T-helper 1 cell treated with Interleukin-12 subunit alpha and Interleukin-12 subunit beta and Interleukin-4 antibody, amounts not matched to agents 30 μg/mL and 1 μg/mL, for 36 hours (primary cell): ENCODE data around the gene DBNL.
A peak's percentile ranks its signal among the peaks of the same experiment; 100 is the strongest.

Experiments
- H3K27ac Mint-ChIP-seq: one replicate; pipeline ENCODE4 v1.8.0; 2021; ENCODE audit warnings: mild to moderate bottlenecking, mixed read lengths
- H3K27me3 Mint-ChIP-seq: one replicate; pipeline ENCODE4 v1.8.0; 2021; ENCODE audit warnings: low read depth, mixed read lengths
- H3K36me3 Mint-ChIP-seq: one replicate; pipeline ENCODE4 v1.8.0; 2021; ENCODE audit warnings: low read depth, mixed read lengths
- H3K4me1 Mint-ChIP-seq: one replicate; pipeline ENCODE4 v1.8.0; 2021; ENCODE audit warnings: low read depth, mixed read lengths
- H3K4me3 Mint-ChIP-seq: one replicate; pipeline ENCODE4 v1.8.0; 2021; ENCODE audit warnings: mild to moderate bottlenecking, moderate library complexity, mixed read lengths
- H3K9me3 Mint-ChIP-seq: one replicate; pipeline ENCODE4 v1.8.0; 2021; ENCODE audit warnings: mixed read lengths

DBNL gene

DNA sequence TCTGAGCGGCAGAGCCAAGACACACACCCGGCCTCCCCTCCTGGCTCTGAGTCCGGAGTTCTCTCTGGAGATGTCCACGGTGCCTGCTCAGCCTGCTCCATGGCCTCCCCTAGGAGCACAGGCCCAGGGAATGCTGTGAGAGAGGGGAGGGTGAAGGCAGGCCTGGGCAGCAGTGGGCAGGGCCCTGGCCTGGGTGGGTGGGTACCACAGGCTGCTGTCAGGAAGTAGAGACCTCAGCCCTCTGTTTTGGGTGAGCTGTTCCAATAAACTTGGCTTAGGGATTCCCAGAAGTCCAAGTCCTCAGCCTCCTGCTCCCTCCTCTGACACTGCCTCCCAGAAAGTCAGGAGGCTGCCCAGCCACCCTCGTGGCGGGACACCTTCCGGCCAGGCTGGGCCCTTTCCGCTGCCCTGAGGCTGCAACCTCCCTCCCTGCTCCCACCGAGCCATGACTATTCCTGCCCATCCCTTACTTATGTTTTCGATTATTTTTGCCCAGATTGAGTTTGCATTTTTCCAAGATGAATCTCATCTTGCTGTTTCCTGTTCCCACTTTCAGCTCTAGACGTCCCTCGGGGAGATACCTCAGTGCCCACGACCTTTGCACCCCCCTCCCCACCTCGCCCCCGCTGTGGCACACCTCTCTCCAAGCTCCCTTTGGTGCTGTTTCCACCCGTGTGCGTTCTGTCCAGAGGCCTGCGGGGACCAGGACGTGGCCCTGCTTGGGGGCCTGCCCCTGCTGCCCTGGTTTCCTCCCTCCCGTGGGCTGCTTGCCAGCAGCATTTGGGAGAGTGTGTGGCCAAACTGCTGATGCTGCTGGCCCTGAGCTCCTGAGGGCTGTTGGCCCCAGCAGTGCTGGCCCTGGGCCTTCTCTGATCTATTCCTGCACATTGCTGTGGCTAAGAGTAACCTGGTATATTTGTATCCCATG lies 43.7 kb downstream of the DBNL start:
- Mint-ChIP-seq H3K4me1 (peaks cover 2% of the 10 kb centered on the region), H3K27me3 (no peaks in the 10 kb centered on the region)

DNA sequence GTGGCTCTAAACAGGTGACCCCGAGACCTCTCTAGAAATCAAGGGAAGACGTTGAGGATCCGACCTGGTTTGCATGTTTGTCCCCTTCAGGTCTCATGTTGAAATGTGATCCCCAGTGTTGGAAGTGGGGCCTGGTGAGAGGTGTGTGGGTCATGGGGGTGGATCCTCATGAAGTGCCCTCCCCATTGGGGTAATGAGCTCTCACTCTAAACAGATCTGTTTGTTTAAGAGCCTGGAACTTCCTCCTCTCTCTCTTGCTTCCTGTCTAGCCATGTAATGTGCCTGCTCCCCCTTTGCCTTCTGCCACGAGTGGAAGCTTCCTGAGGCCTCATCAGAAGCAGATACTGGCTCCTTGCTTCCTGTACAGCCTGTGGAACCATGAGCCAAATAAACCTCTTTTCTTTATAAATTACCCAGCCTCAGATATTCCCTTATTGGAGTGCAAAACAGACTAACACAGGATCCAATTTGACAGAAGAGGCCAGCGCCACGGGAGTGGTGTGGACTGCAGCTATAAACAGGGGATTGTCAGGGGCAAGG lies 48.7 kb downstream of the DBNL start:
- H3K27ac Mint-ChIP-seq: no peak overlapping the region
- H3K36me3 Mint-ChIP-seq: no peaks in the 10 kb centered on the region
- no peaks in the 10 kb centered on the region for H3K9me3 Mint-ChIP-seq
- H3K27me3 Mint-ChIP-seq: no peaks in the 10 kb centered on the region
- no peak overlapping the region for H3K4me3 Mint-ChIP-seq
- H3K4me1 Mint-ChIP-seq: peaks cover 14% of the 10 kb centered on the region

More for the DNA sequence above, 43.7 kb downstream of the DBNL start:
- Mint-ChIP-seq H3K27ac (no peak overlapping the region), H3K36me3 (no peaks in the 10 kb centered on the region), H3K9me3 (no peaks in the 10 kb centered on the region), H3K4me3 (no peak overlapping the region)

DNA sequence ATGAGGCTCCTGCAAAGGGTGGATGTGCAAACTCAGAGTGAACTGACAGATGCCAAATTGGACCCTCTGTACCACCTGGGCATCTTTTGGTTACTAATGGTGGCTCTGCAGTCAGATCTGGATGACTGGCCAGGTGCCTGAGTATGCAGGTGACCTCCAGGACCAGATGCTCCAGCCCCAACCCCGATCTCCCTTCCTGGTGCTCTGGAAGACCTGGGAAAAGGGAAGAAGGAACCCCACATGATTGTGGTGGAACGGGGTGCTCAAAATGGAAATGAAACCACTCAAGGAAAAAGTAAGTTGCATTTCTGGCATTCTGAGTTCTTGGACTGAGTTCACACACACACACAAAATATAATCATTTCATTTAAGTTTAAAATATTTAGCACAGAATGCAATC lies 49.9 kb downstream of the DBNL start:
- Mint-ChIP-seq H3K9me3 (no peaks in the 10 kb centered on the region), H3K27ac (no peak overlapping the region), H3K4me1 (peaks cover 17% of the 10 kb centered on the region), H3K36me3 (no peaks in the 10 kb centered on the region), H3K27me3 (no peaks in the 10 kb centered on the region), H3K4me3 (no peak overlapping the region)

DNA sequence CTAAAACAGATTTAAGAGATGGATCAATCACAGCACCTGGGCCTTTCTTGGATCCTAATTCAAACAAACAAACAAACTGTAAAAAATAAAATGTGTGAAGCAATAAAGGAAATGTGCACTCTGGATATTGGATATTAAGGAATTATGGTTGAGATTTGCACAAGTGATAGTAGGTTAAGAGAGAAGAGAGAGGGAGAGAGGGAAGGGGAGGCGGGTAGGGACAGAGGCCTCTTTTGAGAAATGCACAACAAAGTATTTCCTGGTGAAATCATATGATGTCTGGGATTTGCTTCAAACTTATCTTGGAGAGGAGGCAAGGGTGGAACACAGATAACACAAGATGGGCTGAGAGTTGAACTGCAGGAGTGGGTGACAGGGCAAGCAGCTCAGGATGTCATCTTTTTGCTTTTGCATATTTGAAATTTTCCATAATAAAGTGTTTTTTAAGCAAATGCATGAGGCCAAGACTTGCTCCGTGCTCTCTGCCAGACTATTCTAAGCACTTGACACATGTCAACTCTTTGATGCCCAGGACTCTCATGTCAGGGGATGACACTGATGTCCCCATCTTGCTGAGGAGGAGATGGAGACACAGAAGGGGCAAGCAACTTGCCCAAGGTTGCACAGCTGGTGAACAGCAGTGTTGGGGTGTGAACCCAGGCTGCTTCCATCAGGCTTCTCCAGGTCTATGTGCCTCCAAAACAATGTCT lies 50.5 kb downstream of the DBNL start:
- no peak overlapping the region for H3K27ac Mint-ChIP-seq
- H3K9me3 Mint-ChIP-seq: no peaks in the 10 kb centered on the region
- H3K4me3 Mint-ChIP-seq: no peak overlapping the region

DNA sequence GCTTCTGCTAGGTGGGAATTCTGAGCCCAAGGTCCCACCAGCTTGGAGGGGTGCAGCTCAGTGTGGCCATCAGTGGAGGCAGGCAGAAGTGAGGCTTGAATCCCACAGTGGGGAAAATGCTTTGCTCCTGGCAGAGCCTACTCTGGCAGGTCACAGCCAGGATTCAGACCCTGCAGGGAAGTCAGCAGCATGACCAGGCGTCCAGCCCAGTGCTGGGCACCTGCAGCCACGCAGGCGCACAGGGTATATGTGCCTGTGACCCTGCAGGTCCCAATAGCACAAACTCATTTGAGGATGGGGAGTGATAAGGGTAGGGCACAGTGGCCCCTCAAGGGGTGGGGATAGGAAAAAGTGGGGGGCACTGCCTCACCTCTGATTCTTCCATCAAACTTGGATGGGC lies 51.3 kb downstream of the DBNL start:
- Mint-ChIP-seq H3K27me3 (no peaks in the 10 kb centered on the region), H3K4me3 (no peak overlapping the region), H3K27ac (no peak overlapping the region), H3K9me3 (no peaks in the 10 kb centered on the region), H3K4me1 (peaks cover 17% of the 10 kb centered on the region), H3K36me3 (no peaks in the 10 kb centered on the region)

More for the DNA sequence above, 50.5 kb downstream of the DBNL start:
- Mint-ChIP-seq H3K27me3 (no peaks in the 10 kb centered on the region), H3K36me3 (no peaks in the 10 kb centered on the region), H3K4me1 (peaks cover 17% of the 10 kb centered on the region)

DNA sequence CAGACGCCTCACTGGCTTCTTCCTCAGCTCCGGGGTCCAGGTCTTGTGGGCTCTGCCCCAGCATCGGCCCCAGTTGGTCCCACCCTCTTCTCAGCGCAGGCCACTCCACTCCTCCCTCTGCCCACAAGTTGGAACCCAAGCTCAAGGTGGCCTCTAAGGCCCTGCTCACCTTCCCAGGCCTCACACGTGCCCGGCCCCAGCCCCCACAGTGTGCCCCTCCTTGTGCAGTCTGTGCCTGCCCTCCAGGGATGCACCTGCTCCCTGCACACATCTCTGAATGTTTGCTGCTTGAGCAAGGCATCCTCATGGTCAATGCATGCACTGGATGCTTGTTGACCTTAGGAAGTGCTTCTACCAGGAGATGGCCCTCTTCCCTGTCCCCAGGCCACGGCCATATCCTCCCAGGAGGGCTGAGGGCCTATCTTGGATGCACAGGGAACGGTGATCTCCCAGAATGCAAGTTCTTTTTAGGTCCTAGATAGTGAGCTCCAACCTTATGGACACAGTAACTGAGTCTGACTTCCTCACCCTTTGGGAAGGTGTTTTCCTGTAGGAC lies 51.9 kb downstream of the DBNL start:
- peaks cover 17% of the 10 kb centered on the region for H3K4me1 Mint-ChIP-seq
- no peak overlapping the region for H3K4me3 Mint-ChIP-seq
- H3K27me3 Mint-ChIP-seq: no peaks in the 10 kb centered on the region
- H3K36me3 Mint-ChIP-seq: no peaks in the 10 kb centered on the region
- peak overlapping the region; percentile 16 for H3K27ac Mint-ChIP-seq
- H3K9me3 Mint-ChIP-seq: no peaks in the 10 kb centered on the region

DNA sequence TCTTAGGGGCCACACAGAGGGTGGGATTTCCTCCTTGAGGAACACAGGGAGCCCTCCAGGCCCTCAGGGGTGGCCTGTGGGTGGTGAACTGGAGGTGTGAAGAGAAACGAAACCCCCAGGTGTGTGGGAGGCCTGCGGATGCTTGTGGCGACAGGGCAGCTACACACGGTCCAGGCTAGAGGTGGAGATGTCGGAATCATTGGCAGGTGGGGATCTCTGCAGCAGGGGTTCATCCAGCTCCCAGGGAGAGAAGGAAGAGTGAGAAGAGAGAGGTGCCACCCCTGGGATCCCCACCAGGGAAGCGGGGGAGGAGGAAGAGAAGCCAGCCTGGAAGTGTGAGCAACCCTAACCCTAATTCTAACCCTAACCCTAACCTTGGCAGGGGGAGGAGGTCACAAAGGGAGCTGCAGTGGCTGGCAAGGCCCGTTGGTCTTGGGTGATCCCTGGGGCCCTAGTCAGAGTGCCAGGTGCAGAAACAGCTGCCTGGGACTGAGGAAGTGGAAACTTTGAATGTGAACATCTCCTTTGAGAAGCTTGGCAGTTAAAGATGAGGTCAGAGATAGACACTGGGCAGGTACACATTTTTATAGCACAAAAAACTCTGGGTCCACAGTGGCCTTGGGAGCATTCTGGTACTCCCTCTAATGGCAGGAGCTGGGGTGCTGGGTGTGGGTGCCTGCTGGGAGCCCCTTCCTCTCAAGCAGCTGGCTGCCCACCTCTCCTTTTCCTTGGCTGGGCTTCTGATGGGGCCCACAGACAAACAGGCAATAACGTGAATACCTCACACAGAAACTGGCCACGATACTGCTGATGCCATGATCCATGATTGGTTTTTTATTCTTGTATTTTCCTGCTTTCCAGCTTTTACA lies 52.8 kb downstream of the DBNL start:
- H3K9me3 Mint-ChIP-seq: no peaks in the 10 kb centered on the region
- H3K27me3 Mint-ChIP-seq: no peaks in the 10 kb centered on the region
- peaks cover 17% of the 10 kb centered on the region for H3K4me1 Mint-ChIP-seq
- peak overlapping the region; percentile 53 for H3K27ac Mint-ChIP-seq
- H3K4me3 Mint-ChIP-seq: no peak overlapping the region
- H3K36me3 Mint-ChIP-seq: no peaks in the 10 kb centered on the region

DNA sequence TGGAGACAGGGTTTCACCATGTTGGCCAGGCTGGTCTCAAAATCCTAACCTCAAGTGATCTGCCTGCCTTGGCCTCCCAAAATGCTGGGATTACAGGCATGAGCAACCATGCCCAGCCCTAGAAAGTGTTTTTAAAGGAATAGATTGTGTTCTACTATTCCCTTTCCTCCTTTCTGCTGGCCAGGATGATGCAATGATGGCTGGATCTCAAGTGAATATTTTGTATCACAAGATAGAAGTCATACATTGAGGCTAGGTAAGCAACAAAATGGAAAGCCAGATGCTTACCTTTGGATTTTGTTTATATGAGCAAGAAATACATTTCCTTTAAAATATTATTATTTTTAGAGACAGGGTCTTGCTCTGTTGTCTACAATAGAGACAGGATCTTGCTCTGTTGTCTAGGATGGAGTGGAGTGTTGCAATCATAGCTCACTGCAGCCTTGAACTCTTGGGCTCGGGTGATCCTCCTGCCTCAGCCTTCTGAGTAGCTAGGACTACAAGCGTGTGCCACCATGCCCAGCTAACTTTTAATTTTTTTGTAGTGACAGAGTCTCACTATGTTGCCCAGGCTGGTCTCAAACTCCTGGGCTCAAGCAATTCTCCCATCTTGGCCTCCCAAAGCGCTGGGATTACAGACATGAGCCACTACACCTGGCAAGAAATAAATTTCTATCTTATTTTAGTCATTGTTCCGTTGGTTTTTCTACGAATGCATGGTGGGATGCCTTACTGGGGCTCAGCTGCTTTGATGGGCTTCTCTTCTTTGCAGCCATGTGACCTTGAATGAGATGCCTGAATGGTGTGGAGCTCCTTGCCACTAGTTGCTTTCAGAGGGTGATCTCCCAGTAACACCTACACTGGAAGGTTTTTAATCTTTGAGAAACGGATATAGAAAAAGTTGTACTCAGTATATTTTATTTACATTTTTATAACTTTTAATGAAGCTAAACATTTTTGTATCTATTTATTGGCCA lies 53.9 kb downstream of the DBNL start:
- Mint-ChIP-seq H3K4me1 (peaks cover 17% of the 10 kb centered on the region), H3K9me3 (no peaks in the 10 kb centered on the region), H3K27ac (no peak overlapping the region), H3K27me3 (peaks cover 5% of the 10 kb centered on the region), H3K36me3 (no peaks in the 10 kb centered on the region), H3K4me3 (no peak overlapping the region)

DNA sequence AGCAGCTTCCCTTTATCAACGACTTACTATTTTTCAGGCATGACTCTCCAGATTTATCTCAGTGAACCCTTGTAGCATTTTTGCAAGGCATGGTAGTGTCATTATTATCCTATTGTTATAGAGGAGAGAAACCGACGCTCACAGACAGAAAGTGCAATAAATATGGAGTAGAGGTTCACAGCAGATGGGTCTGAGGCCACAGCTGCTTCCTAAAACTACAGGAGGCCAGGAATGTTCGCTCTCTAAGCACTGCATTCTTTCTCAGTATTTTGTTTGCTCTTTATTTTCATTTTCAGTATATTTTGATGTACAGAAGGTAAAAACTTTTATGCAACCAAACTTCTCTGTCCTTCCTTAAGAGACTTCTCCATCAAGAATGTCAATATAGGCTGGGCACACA lies 55.2 kb downstream of the DBNL start:
- Mint-ChIP-seq H3K27me3 (peaks cover 8% of the 10 kb centered on the region), H3K36me3 (no peaks in the 10 kb centered on the region), H3K4me3 (no peak overlapping the region), H3K4me1 (peaks cover 18% of the 10 kb centered on the region), H3K9me3 (no peaks in the 10 kb centered on the region), H3K27ac (no peak overlapping the region)

DNA sequence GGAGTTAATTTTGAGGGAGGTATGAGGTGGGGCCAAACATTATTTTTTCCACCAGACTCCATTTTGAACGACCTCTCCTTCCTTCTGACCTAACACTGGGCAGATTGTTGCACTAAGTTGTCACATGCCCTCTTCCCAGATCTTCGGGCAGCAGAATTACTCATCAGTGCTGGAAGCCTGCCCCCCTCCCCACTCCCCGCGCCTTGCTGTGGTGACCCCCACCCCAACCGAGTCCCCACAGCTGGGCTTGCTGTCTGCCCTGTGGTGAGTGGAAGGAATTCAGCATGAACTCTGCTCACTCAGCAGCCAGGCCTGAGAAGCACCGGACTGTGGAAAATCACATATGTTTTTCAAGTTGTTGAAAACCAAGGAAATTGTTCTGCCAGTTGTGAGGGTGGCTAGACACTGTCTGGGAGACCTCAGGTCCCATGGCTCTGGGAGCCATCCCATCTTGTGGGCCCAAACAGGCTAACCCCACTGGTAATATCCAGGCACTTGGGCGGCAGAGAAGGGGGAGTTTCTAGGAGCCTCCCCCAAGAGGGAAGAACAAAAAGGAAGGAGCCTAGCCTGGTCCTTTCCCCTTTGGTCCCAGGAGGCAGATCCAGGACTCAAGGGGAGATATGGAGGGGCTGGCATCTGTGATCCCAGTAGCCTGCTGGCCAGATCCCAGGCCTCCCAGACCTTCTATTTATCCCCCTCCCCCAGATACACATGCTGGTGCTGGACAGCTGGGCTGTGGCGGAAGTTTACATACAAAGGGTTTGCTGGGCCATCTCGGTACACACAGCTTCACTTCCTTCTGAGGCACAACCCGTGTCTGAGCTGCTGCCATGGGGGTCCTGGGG lies 56.2 kb downstream of the DBNL start:
- Mint-ChIP-seq H3K4me1 (peaks cover 18% of the 10 kb centered on the region), H3K36me3 (no peaks in the 10 kb centered on the region), H3K9me3 (no peaks in the 10 kb centered on the region), H3K27me3 (peaks cover 16% of the 10 kb centered on the region), H3K27ac (no peak overlapping the region), H3K4me3 (no peak overlapping the region)

DNA sequence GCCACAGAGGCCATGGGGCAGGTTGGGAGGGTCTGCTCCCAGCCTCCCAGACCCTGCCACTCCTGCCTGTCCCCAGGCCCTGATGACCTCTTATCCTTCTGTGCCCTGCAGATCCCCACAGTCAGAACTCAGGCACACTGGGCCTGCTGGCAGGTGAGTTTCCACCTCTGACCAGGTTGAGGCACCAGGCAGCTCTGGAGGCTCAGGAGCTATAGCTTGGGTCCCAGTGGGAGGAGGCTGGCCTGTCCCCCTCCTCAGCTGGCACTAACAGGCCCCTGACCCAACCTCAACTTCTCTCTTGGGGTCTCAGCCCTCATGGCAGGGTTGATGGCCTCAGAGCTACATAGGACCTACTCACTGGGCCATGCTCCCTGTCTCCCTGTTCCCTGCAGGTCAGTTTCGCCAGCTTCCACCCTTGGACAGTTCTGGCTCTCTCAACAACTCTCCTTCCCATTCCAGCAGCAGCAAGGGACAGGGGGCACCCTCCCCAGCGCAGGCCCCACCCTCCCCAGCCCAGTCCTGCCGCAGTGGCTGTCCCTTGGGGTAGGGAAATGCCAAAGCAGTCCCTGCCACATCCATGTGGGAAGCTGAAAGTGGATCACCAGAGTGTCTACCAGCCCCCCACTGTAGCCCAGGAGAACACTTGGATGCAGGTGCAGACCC lies 56.9 kb downstream of the DBNL start:
- H3K36me3 Mint-ChIP-seq: no peaks in the 10 kb centered on the region
- H3K9me3 Mint-ChIP-seq: no peaks in the 10 kb centered on the region
- H3K4me1 Mint-ChIP-seq: peaks cover 18% of the 10 kb centered on the region
- H3K27me3 Mint-ChIP-seq: peaks cover 19% of the 10 kb centered on the region
- no peak overlapping the region for H3K27ac Mint-ChIP-seq
- H3K4me3 Mint-ChIP-seq: no peak overlapping the region
